A549 (cell line): ENCODE measurements around the gene VPS52.
"Not testable (repeated sequence)": the region's sequence is repeated elsewhere in the genome, so short reads cannot be mapped to it uniquely, and the experiment has no call there.

Experiments used
- CTCF ChIP-seq: fragments of >200 bp; sonication (Bioruptor Twin); formaldehyde crosslinking; IDR thresholded peaks from 3 replicates; pipeline ENCODE4 v1.5.1; 2016
- HOXA7 ChIP-seq: fragments of 250-450 bp; sonication (Bioruptor Pico); IDR thresholded peaks from 2 replicates; pipeline ENCODE4 v1.5.0; 2020; ENCODE audit warnings: mild to moderate bottlenecking, moderate library complexity
- PBX3 ChIP-seq: IDR thresholded peaks from 2 replicates; pipeline ENCODE4 v1.6.1; 2012
- POLR2A ChIP-seq: IDR thresholded peaks from 2 replicates; pipeline ENCODE4 v1.6.1; 2012; ENCODE audit warnings: mild to moderate bottlenecking, low read length

- TF ChIP-seq CTCF; HOXA7 (CRISPR knock-in tag); PBX3; POLR2A: not testable (repeated sequence)
These were observed 9.2 kb downstream of the VPS52 start for GRCh38 chr6:33262490-33262889.
